Gastrocnemius medialis (tissue), 4 donors: Measurements from ENCODE around the gene CDH23. TPM values are rescaled to one million over a fixed set of nuclear protein-coding genes. Genes with fewer than 3 reads are reported as not detected.

ENCODE experiments used
- ATAC-seq, 2 donors: fragments of 150-250 bp; one replicate each; pipeline ENCODE4 v1.9.1; 2016
- DNase-seq, 2 donors: peaks; one replicate each; pipeline ENCODE4 v3.0.0-alpha.2; 2019
- H3K27ac ChIP-seq, 4 donors: fragments of 200-600 bp; sonication (generic); 1 replicate in 1 of 4; 2 replicates in 3 of 4; pipeline ENCODE4 v1.5.1; 2016 to 2018; ENCODE audit warnings: mild to moderate bottlenecking in 2 of 4, moderate library complexity in 1 of 4
- H3K27me3 ChIP-seq, 3 donors: fragments of 200-600 bp; sonication (generic) in 2 of 3; 1 replicate in 1 of 3; 2 replicates in 2 of 3; pipeline versions ENCODE4 v1.5.1 to v1.6.0; 2016 to 2019; ENCODE audit warnings: mild to moderate bottlenecking in 1 of 3, moderate library complexity in 1 of 3
- H3K36me3 ChIP-seq, 2 donors: fragments of 200-600 bp; sonication (generic) in 1 of 2; one replicate each; pipeline ENCODE4 v1.5.1; 2017 to 2018
- H3K4me1 ChIP-seq, 2 donors: fragments of 200-600 bp; sonication (generic) in 1 of 2; one replicate each; pipeline ENCODE4 v1.5.1; 2016 to 2017; ENCODE audit warnings: mild to moderate bottlenecking in 2 of 2
- H3K4me3 ChIP-seq, 4 donors: fragments of 200-600 bp; sonication (generic) in 3 of 4; 1 replicate in 1 of 4; 2 replicates in 3 of 4; pipeline ENCODE4 v1.5.1; 2016 to 2019; ENCODE audit warnings: mild to moderate bottlenecking in 2 of 4
- H3K9me3 ChIP-seq, 3 donors: fragments of 200-600 bp; sonication (generic) in 2 of 3; 1 replicate in 1 of 3; 2 replicates in 2 of 3; pipeline ENCODE4 v1.5.1; 2016 to 2019
- POLR2A ChIP-seq, 2 donors: fragments of 450-650 bp; IDR thresholded peaks; one replicate each; pipeline ENCODE4 v1.6.1; 2017; ENCODE audit warnings: antibody characterized with exemption in 2 of 2, mild to moderate bottlenecking in 2 of 2, moderate library complexity in 2 of 2
- in situ Hi-C, 4 donors: fragments of 200-750 bp; cut with MboI; loops; one replicate each; pipeline versions ENCODE4 v1.15.0 to v1.8.0; 2017; ENCODE audit warnings: low sequenced_read_pairs in 4 of 4
- intact Hi-C: fragments of 100-400 bp; cut with DNase I; formaldehyde crosslinking; loops from one replicate; pipeline ENCODE4 v1.15.1; 2023; ENCODE audit warnings: low total_unique reads
- total RNA-seq, 4 donors: library from RNA; depleted of rRNA; stranded (reverse); fragments of >200 nt; gene quantifications; one replicate each; pipeline versions ENCODE4 v1.1.0 to v1.2.3, GENCODE V29; 2016
- TF ChIP-seq, protein P1 (sequence below), 5 experiments: fragments of 450-650 bp in 3 of 5; fragments of 200-600 bp in 2 of 5; sonication (generic) in 2 of 5; IDR thresholded peaks in 4 of 5; conservative IDR thresholded peaks in 1 of 5; 1 replicate in 4 of 5; 2 replicates in 1 of 5; pipeline ENCODE4 v1.5.1; 2016 to 2019; ENCODE audit warnings: antibody characterized with exemption in 5 of 5, mild to moderate bottlenecking in 3 of 5, moderate library complexity in 3 of 5

CDH23 gene
- total RNA-seq, 4 donors from 2014 or later, result 0.53 to 1.8 (median 1.2) TPM

DNA sequence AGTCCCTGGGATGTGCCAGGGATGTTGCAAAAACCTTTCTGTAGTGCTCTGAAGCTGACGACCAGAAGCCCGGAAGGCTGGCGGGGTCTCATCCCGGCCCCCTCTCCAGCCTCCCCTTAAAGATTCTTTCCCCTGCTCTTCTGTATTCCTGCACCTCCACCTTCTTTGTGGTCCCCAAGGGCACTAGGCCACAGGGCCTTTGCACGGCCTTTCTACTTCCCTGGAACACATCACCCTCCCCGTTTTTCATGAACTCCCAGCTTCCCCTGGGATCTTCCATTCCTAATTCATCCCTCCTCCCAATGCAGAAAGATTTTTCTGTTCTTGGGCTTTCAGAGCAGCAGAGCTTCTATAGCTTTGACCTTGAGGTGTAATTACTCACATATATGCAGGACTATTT lies 127.0 kb downstream of the CDH23 start:
- no peaks in the 10 kb centered on the region for H3K9me3 ChIP-seq
- no peak for ATAC-seq
- TF ChIP-seq, protein P1, sequence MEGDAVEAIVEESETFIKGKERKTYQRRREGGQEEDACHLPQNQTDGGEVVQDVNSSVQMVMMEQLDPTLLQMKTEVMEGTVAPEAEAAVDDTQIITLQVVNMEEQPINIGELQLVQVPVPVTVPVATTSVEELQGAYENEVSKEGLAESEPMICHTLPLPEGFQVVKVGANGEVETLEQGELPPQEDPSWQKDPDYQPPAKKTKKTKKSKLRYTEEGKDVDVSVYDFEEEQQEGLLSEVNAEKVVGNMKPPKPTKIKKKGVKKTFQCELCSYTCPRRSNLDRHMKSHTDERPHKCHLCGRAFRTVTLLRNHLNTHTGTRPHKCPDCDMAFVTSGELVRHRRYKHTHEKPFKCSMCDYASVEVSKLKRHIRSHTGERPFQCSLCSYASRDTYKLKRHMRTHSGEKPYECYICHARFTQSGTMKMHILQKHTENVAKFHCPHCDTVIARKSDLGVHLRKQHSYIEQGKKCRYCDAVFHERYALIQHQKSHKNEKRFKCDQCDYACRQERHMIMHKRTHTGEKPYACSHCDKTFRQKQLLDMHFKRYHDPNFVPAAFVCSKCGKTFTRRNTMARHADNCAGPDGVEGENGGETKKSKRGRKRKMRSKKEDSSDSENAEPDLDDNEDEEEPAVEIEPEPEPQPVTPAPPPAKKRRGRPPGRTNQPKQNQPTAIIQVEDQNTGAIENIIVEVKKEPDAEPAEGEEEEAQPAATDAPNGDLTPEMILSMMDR (IDR thresholded peaks at IDR 0.05 in 4 of 5, conservative IDR thresholded peaks at IDR 0.05 in 1 of 5), result no peak
- no peak for TF ChIP-seq POLR2A (IDR thresholded peaks at IDR 0.05)
- no peaks in the 10 kb centered on the region for H3K27me3 ChIP-seq
- H3K36me3 ChIP-seq, result no peaks in the 10 kb centered on the region
- H3K4me1 ChIP-seq, result no peaks in the 10 kb centered on the region
- no peak overlapping the region for H3K27ac ChIP-seq
- no peak overlapping the region for H3K4me3 ChIP-seq
- DNase-seq, result no peak
- in situ Hi-C loops, result no loop called here
- intact Hi-C loops, result no loop called here

DNA sequence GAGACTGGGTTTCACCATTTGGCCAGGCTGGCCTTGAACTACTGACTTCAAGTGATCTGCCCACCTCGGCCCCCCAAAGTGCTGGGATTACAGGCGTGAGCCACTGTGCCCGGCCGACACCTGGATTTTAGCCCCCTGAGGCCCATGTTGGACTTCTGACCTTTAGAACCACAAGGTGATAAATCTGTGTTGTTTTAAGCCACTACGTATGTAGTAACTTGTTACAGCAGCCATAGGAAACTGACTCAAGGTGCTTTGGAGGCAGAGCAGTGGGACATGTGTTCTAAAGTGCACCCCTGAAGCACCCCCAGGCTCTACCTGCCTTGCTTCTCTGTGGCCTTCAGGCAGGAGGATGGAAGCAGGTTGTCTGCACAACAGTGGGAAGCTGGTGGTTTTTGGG lies 128.4 kb downstream of the CDH23 start:
- Histone ChIP-seq H3K36me3 (no peaks in the 10 kb centered on the region), H3K9me3 (no peaks in the 10 kb centered on the region), H3K4me3 (no peak overlapping the region), H3K27me3 (no peaks in the 10 kb centered on the region), H3K27ac (no peak overlapping the region), H3K4me1 (no peaks in the 10 kb centered on the region)
- TF ChIP-seq, protein P1 (IDR thresholded peaks at IDR 0.05 in 4 of 5, conservative IDR thresholded peaks at IDR 0.05 in 1 of 5), result no peak
- TF ChIP-seq POLR2A (IDR thresholded peaks at IDR 0.05), result no peak
- DNase-seq (no peak), ATAC-seq (no peak)
- in situ Hi-C loops (no loop called here), intact Hi-C loops (no loop called here)

- Histone ChIP-seq H3K36me3 (no peaks in the 10 kb centered on the region), H3K4me3 (no peak overlapping the region), H3K27me3 (no peaks in the 10 kb centered on the region), H3K4me1 (no peaks in the 10 kb centered on the region), H3K9me3 (no peaks in the 10 kb centered on the region), H3K27ac (no peak overlapping the region)
- no peak for DNase-seq
- TF ChIP-seq, protein P1 (IDR thresholded peaks at IDR 0.05 in 4 of 5, conservative IDR thresholded peaks at IDR 0.05 in 1 of 5), result no peak
- no peak for TF ChIP-seq POLR2A (IDR thresholded peaks at IDR 0.05)
- ATAC-seq, result no peak
- in situ Hi-C loops (no loop called here), intact Hi-C loops (no loop called here)
These were observed 129.0 kb downstream of the CDH23 start for GRCh38 chr10:71525721-71526120.

DNA sequence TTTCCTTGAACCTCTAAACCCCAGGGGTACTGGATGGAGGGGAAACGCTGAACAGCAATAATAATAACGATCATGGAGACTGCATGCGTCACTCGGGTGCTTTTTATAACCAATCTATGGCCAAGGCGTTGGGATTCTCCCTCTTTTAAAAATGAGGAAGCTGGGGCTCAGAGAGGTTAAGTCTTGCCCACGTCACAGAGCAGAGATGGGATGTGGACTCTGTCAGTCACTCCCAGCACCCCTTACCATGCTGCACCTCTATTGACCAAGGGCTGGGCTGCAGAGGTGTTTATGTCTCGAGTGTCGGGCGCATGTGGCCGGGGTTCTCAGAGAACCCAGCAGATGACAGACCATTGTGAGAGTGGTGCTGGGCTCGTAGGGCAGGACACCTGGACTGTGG lies 129.9 kb downstream of the CDH23 start:
- TF ChIP-seq, protein P1 (IDR thresholded peaks at IDR 0.05 in 4 of 5, conservative IDR thresholded peaks at IDR 0.05 in 1 of 5), result no peak
- no peak for TF ChIP-seq POLR2A (IDR thresholded peaks at IDR 0.05)
- no peak for DNase-seq
- no peaks in the 10 kb centered on the region for H3K36me3 ChIP-seq
- intact Hi-C loops, result no loop called here
- in situ Hi-C loops, result no loop called here
- ATAC-seq, result no peak
- H3K27me3 ChIP-seq, result no peaks in the 10 kb centered on the region
- no peaks in the 10 kb centered on the region for H3K9me3 ChIP-seq
- no peak overlapping the region for H3K4me3 ChIP-seq
- no peak overlapping the region for H3K27ac ChIP-seq
- H3K4me1 ChIP-seq, result no peaks in the 10 kb centered on the region

- Histone ChIP-seq H3K4me3 (no peak overlapping the region), H3K9me3 (no peaks in the 10 kb centered on the region), H3K27me3 (no peaks in the 10 kb centered on the region), H3K36me3 (no peaks in the 10 kb centered on the region), H3K4me1 (no peaks in the 10 kb centered on the region), H3K27ac (no peak overlapping the region)
- DNase-seq (no peak), ATAC-seq (no peak)
- in situ Hi-C loops, result no loop called here
- intact Hi-C loops, result no loop called here
- TF ChIP-seq, protein P1 (IDR thresholded peaks at IDR 0.05 in 4 of 5, conservative IDR thresholded peaks at IDR 0.05 in 1 of 5), result no peak
- TF ChIP-seq POLR2A (IDR thresholded peaks at IDR 0.05), result no peak
These were observed 130.4 kb downstream of the CDH23 start for GRCh38 chr10:71527135-71527534.
